GM12878 (cell line): ENCODE measurements around the gene DMD. TPM values are rescaled to one million over a fixed set of nuclear protein-coding genes. Genes with fewer than 3 reads are reported as not detected.

Source experiments
- ATAC-seq: fragments of 200-7000 bp; cut with Tn5 transposase; 3 replicates; pipeline ENCODE4 v1.9.1; 2020; ENCODE audit warnings: mild to moderate bottlenecking, moderate library complexity
- BruUV-seq: library from RNA; stranded (reverse); fragments of 400-500 nt; replicated peaks from 2 replicates; lab custom pipeline; 2021; lab: Mats Ljungman, UMichigan
- CTCF ChIA-PET: fragments of 300-600 bp; sonication (Branson Sonifier 250); formaldehyde crosslinking; extraction: SDS; loops from one replicate; lab custom pipeline; 2021; ENCODE audit warnings: inconsistent platforms; lab: Yijun Ruan, JAX
- POLR2A ChIA-PET: fragments of 350-600 bp; formaldehyde crosslinking; extraction: SDS; loops from one replicate; lab custom pipeline; 2021; ENCODE audit warnings: inconsistent platforms; lab: Charles Lee
- RAD21 ChIA-PET: fragments of 300-600 bp; sonication (Branson Sonifier 250); formaldehyde crosslinking; loops from one replicate; lab custom pipeline; 2023; ENCODE audit warnings: antibody characterized with exemption; ENCODE audit not compliant: unreplicated experiment; lab: Charles Lee
- SMC1A ChIA-PET: fragments of 300-600 bp; sonication (Branson Sonifier 250); formaldehyde crosslinking; loops from one replicate; lab custom pipeline; 2023; ENCODE audit not compliant: unreplicated experiment, uncharacterized antibody; lab: Charles Lee
- DNase-seq: peaks from one replicate; pipeline ENCODE4 v3.0.0-alpha.2; 2011; ENCODE audit warnings: low read depth, low spot score
- FAIRE-seq: peaks from 3 replicates; lab custom pipeline; 2011; peaks lifted over from hg19 to GRCh38; lab: Jason Lieb, UNC
- H2AFZ ChIP-seq: 2 replicates; pipeline ENCODE4 v1.6.0; 2011; ENCODE audit warnings: low read depth, low read length, control low read depth; ENCODE audit not compliant: control insufficient read depth
- H3K27ac ChIP-seq: 2 replicates; pipeline ENCODE4 v1.5.1; 2011; ENCODE audit warnings: control low read depth; ENCODE audit not compliant: control insufficient read depth, insufficient read depth
- H3K27me3 ChIP-seq, 2 experiments: replicated peaks in 1 of 2; 2 replicates each; pipeline versions ENCODE4 v1.6.0 to v1.6.1; 2011; ENCODE audit warnings: low read length in 1 of 2; ENCODE audit not compliant: control insufficient read depth in 2 of 2, insufficient read depth in 2 of 2
- H3K36me3 ChIP-seq, 2 experiments: 2 replicates each; pipeline ENCODE4 v1.5.1; 2011; ENCODE audit warnings: low read length in 1 of 2; ENCODE audit not compliant: control insufficient read depth in 2 of 2, insufficient read depth in 2 of 2
- H3K4me1 ChIP-seq: 2 replicates; pipeline ENCODE4 v1.6.1; 2011; ENCODE audit warnings: mild to moderate bottlenecking, low read length, moderate library complexity, mixed read lengths; ENCODE audit not compliant: control insufficient read depth, insufficient read depth
- H3K4me2 ChIP-seq: 2 replicates; pipeline ENCODE4 v1.6.0; 2011; ENCODE audit warnings: control low read depth; ENCODE audit not compliant: control insufficient read depth, insufficient read depth
- H3K4me3 ChIP-seq: fragments of 200-600 bp; sonication (generic); 2 replicates; pipeline ENCODE4 v1.5.1; 2016
- H3K79me2 ChIP-seq: 2 replicates; pipeline ENCODE4 v1.6.0; 2011; ENCODE audit warnings: low read length; ENCODE audit not compliant: control insufficient read depth, insufficient read depth
- H3K9ac ChIP-seq: 2 replicates; pipeline ENCODE4 v1.8.0; 2011; ENCODE audit warnings: low read length, control low read depth, mixed read lengths; ENCODE audit not compliant: control insufficient read depth, insufficient read depth
- H3K9me3 ChIP-seq: replicated peaks from 3 replicates; pipeline ENCODE4 v1.5.1; 2011; ENCODE audit warnings: mild to moderate bottlenecking, low read length; ENCODE audit not compliant: control insufficient read depth, insufficient read depth
- H4K20me1 ChIP-seq: 2 replicates; pipeline ENCODE4 v1.6.0; 2011; ENCODE audit not compliant: control insufficient read depth, insufficient read depth
- BHLHE40 ChIP-seq, 2 experiments: fragments of 450-650 bp in 1 of 2; IDR thresholded peaks; 2 replicates each; pipeline ENCODE4 v1.6.1; 2011 to 2017; ENCODE audit warnings: low read depth in 2 of 2, borderline replicate concordance in 1 of 2, improper control_type of control experiment in 1 of 2, low read length in 1 of 2, mild to moderate bottlenecking in 1 of 2
- CBX5 ChIP-seq: sonication (generic); IDR thresholded peaks from 2 replicates; pipeline ENCODE4 v1.6.1; 2016; ENCODE audit warnings: low read depth, moderate library complexity, mild to moderate bottlenecking, inconsistent platforms
- SRF ChIP-seq, 2 experiments: IDR thresholded peaks; 2 replicates each; pipeline ENCODE4 v1.6.1; 2011; ENCODE audit warnings: low read depth in 2 of 2, low read length in 2 of 2, mild to moderate bottlenecking in 1 of 2, moderate library complexity in 1 of 2
- ZBTB4 ChIP-seq: fragments of 450-650 bp; formaldehyde crosslinking; IDR thresholded peaks from 2 replicates; pipeline ENCODE4 v1.4.0; 2022; ENCODE audit warnings: mild to moderate bottlenecking, moderate library complexity
- ZNF217 ChIP-seq: fragments of 450-650 bp; IDR thresholded peaks from 2 replicates; pipeline ENCODE4 v1.6.1; 2017; ENCODE audit warnings: antibody characterized with exemption, mild to moderate bottlenecking
- WGBS: methylation state at CpG from one replicate; pipeline ENCODE4 v1.1.6; 2016; ENCODE audit warnings: low lambda C conversion rate; ENCODE audit not compliant: insufficient replicate concordance, insufficient coverage; ENCODE audit errors: missing lambda C conversion rate; 5-methylcytosine and 5-hydroxymethylcytosine counted together
- in situ Hi-C: fragments of 300-500 bp; cut with MboI; formaldehyde crosslinking; loops from 9 replicates; pipeline ENCODE4 v1.14.3; 2018; ENCODE audit warnings: mixed read lengths
- intact Hi-C: fragments of 100-400 bp; cut with micrococcal nuclease; formaldehyde crosslinking; loops from one replicate; pipeline ENCODE4 v1.14.2; 2022; ENCODE audit not compliant: unreplicated experiment
- polyA plus RNA-seq, 11 experiments: library from polyadenylated mRNA; depleted of rRNA in 4 of 11; unstranded in 6 of 11; stranded (reverse) in 5 of 11; fragments of >200 nt; fragmentation: Nextera tagmentation in 4 of 11; fragmentation: Illumina TruSeq in 1 of 11; extraction: Ambion mirVana in 4 of 11; extraction: Trizol in 1 of 11; gene quantifications; 1 replicate in 1 of 11; 2 replicates in 10 of 11; pipeline versions ENCODE4 v1.2.1 to v1.2.3, GENCODE V29; 2011 to 2016; ENCODE audit warnings: inconsistent platforms in 2 of 11, missing spikeins in 2 of 11, low read depth in 1 of 11
- total RNA-seq, 4 experiments: library from RNA; depleted of rRNA in 3 of 4; stranded (reverse); fragments of >200 nt in 3 of 4; fragmentation: Illumina TruSeq in 1 of 4; extraction: Trizol in 1 of 4; gene quantifications; 2 replicates each; pipeline versions ENCODE4 v1.2.1 to v1.2.3, GENCODE V29; 2013 to 2021

DMD gene
- total and polyA plus RNA-seq, 10 of the 15 experiments (the other 5 are each of a cell fraction or from before 2014, with no cell fraction given), result 1.4 to 24.3 (median 4.3) TPM

- Histone ChIP-seq H3K4me2 (no peak overlapping the region), H3K9me3 (no peaks in the 10 kb centered on the region), H3K4me3 (no peak overlapping the region), H4K20me1 (no peaks in the 10 kb centered on the region), H3K27me3 (no peaks in the 10 kb centered on the region), H3K27ac (no peak overlapping the region), H3K36me3 (no peaks in the 10 kb centered on the region), H2AFZ (no peak overlapping the region), H3K9ac (no peak overlapping the region), H3K4me1 (no peaks in the 10 kb centered on the region), H3K79me2 (no peaks in the 10 kb centered on the region)
- ChIA-PET CTCF (no interaction called here), POLR2A (no interaction called here), RAD21 (no interaction called here), SMC1A (no interaction called here)
- in situ Hi-C loops (no loop called here), intact Hi-C loops (no loop called here)
- BruUV-seq, result no TSS peak
- no peak for FAIRE-seq
- no peak for ATAC-seq
- 29% methylated on average over 5 of the region's 5 CpGs for WGBS
- no peak for TF ChIP-seq ZBTB4 (CRISPR knock-in tag)
- TF ChIP-seq BHLHE40 (IDR thresholded peaks at IDR 0.05; ENCODE audit: borderline replicate concordance in 1 of 2, low read depth in 2 of 2, low read length in 1 of 2), result no peak
- no peak for TF ChIP-seq CBX5
- no peak for TF ChIP-seq ZNF217
- no peak for TF ChIP-seq SRF (IDR thresholded peaks at IDR 0.05; ENCODE audit: low read depth in 2 of 2, low read length in 2 of 2)
- no peak for DNase-seq
These were observed 6.5 kb downstream of the DMD start for GRCh38 chrX:33204889-33205288.
